GM12891 (cell line): ENCODE measurements around the gene C1QC.

Experiments used
- POLR2A ChIP-seq: IDR thresholded peaks from 2 replicates; pipeline ENCODE4 v1.6.1; 2011; ENCODE audit warnings: low read depth, low read length, control low read depth
- POLR2AphosphoS5 ChIP-seq: IDR thresholded peaks from 2 replicates; pipeline ENCODE4 v1.6.1; 2011; ENCODE audit warnings: low read depth, low read length, control low read depth
- POU2F2 ChIP-seq: IDR thresholded peaks from 2 replicates; pipeline ENCODE4 v1.6.1; 2011; ENCODE audit warnings: low read depth, mild to moderate bottlenecking, control low read depth, low read length, moderate library complexity
- SPI1 ChIP-seq: IDR thresholded peaks from 2 replicates; pipeline ENCODE4 v1.6.1; 2011; ENCODE audit warnings: low read depth, low read length, control low read depth
- TAF1 ChIP-seq: IDR thresholded peaks from 2 replicates; pipeline ENCODE4 v1.6.1; 2011; ENCODE audit warnings: low read depth, low read length, control low read depth

DNA sequence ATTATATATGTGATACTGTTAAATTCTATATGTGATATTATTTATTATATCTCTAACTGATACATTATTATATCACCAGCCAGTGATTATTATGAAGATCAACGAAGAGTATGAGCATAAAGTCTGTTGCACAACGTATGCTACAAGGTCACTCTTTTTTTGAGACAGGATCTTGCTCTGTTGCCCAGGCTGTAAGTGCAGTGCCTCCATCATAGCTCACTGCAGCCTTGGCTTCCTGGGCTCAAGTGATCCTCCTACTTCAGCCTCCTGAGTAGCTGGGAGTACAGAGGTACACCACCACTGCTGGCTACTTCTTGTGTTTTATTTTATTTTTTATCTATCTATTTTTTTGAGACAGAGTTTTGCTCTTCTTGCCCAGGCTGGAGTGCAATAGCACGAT, 53.2 kb downstream of the C1QC start:
- TF ChIP-seq POLR2A (no peak), POLR2AphosphoS5 (no peak), POU2F2 (no peak), SPI1 (no peak), TAF1 (no peak)
